GM21423 (cell line): ENCODE measurements around the gene ARL14EP.

Experiments
- ATAC-seq: cut with Tn5 transposase; IDR thresholded peaks from one replicate; pipeline ENCODE4 v1.9.1; 2021; ENCODE audit warnings: mild to moderate bottlenecking, moderate library complexity; ENCODE audit not compliant: unreplicated experiment

Gene ARL14EP

DNA sequence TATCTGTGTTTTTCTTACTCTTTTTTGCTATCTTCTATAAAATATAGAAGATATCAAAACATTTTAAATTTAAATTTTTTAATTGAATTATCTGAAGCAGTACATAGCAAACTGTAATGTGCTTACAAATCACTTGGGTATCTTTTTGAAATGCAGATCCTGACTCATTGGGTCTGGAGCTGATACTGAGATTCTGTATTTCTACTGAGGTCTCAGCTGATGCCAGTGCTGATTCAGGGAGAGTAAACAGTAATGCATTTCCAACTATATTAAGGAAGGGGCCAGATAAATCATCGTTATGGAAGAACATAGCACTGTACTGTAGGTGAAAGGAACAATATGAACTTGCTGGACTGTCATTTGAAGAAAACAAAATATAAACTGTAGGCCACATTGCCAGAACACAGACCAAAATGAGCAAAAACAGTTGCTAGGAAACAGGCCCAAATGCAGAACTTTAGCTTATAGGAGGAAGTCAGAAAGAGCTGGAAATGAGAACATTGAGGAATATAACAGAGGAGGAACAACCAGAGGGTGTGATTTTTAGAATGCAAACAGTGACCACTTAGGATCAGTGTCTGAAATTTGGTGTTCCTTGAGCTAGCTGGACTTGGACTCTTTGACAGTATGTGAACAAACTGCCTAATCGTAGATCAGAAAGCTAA lies 3.3 kb downstream of the ARL14EP start:
- ATAC-seq = no peak

DNA sequence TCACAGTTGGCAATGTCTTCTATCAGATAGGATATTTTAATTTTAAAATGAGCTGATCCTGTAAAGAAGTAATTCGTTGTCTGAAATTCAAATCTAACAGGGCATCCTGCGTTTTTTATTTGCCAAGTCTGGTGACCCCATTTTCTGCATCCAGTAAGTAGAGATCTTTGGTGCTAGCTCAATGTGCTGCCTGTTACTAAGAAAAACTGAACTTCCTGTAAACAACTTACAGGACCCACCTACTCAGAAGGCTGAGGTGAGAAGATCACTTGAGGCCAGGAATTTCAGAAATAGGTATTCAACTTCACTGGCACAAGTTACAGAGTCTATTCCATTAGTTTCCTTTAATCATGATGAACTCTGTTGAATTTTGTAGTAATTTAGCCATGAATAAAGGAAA lies 4.0 kb downstream of the ARL14EP start:
- no peak for ATAC-seq

DNA sequence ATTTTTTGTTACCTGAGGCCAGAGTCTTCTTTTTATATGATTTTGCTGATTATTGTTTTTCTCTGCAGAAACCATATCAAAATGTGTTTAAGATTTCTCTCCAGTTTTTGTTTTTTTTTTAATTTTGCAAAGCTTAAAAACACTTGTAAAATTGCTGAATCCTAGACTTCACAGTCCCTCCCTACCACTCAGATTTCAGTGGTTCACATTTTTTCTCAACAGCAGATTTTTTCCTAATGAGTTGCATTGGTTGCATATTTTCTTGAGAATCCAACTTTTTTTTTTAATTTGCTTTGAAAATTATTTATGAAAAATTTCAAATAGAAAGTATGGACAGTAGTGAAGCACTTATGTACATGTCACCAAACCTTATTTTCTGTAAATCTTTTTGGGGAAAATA lies 5.8 kb downstream of the ARL14EP start:
- ATAC-seq = no peak

DNA sequence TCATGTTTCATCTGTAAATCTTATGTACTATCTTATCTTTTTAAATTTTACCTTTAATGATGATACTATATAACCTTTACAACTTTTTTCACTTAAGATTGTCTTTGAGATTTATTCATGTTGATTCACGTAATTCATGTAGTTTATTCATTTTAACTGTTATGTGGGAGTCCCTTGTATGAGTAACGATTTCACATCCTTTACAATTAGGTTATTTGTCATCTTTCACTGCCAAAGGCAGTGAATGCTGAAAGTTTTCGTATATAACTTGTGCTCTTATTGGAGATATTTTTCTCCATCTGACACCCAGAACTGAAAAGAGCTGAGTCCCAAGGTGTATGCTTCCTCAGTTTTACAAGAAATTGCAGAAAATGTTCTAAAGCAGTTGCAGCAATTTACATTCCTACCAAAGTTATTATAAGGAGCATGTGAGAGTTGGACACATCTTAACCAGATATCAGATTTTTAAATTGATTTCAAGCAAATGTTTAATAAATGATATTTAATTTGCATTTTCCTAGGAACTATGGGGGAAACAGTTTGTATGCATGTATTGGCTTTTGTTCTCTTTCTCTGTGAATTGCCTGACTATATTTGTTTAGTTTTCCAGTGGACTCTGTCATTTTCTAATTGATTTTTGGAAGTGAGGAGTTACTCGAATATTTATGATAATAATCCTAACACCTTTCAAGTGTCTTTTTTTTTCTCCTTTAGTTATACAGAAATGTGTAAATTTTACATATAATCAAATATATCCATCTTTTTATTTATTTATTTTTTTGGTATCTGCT lies 6.4 kb downstream of the ARL14EP start:
- ATAC-seq = no peak

DNA sequence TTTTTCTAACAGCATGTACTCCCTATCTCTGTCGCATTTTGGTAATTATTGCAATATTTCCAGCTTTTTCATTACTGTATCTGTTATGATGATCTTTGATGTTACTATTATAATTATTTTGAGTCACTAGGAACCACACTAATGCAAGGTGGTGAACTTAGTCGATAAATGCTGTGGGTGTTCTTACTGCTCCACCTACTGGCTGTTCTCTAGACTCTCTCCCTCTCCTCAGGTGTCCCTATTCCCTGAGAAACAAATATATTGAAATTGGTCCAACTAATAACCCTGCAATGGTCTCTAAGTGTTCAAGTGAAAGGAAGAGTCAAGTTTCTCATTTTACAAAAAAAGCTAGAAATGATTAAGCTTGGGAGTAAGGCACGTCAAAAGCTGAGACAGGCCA lies 10.5 kb downstream of the ARL14EP start:
- no peak for ATAC-seq

DNA sequence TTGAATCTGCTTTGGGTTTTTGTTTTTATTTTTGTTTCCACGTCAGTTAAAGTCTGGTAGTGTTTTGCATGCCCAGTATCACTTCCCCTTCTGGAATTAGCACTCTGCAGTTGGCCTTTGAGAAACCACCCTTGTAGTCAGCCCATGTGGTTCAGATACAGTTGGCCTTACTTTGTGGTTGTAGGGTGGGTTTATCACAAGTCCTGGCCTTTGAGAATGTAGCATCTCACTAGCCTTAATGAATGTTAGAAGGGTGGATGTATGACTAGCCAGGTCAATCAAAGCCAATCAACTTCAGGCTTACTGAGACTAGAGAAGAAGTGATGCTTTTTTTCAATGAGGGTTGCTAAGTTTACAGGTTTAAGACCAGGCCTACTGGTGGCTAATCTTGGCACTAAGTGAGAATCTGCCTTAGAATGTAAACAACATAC lies 19.8 kb downstream of the ARL14EP start:
- ATAC-seq = peak; percentile 98

DNA sequence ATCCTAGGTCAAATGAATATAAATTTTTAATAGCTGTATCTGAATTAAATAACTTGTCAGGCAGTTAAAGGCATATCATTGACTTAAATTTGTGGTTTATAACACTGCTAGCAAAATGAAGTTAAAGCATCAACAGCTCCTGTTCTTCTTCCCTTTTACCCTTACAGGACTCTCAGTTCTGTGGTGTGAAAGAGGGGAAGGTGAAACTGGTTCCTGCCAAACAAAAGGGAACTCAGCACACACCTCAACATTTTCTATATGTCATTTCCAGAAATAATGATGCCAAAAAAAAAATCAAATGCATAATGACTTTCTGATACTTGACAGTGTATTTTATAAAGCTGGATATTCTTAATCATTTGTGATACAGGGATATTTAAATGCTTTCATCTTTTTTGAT lies 21.2 kb downstream of the ARL14EP start:
- ATAC-seq = peak; percentile 21

DNA sequence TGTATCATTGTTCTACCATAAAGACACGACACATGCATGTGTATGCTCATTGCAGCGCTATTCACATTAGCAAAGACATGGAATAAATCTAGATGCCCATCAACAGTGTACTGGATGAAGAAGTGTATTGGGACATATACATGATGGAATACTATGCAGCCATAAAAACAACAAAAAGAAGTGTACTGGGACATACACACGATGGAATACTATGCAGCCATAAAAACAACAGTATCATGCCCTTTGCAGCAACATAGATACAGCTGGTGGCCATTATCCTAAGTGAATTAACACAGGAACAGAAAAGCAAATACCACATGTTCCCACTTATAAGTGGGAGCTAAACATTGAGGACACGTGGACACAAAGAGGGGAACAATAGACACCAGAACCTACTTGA lies 22.7 kb downstream of the ARL14EP start:
- ATAC-seq = no peak

DNA sequence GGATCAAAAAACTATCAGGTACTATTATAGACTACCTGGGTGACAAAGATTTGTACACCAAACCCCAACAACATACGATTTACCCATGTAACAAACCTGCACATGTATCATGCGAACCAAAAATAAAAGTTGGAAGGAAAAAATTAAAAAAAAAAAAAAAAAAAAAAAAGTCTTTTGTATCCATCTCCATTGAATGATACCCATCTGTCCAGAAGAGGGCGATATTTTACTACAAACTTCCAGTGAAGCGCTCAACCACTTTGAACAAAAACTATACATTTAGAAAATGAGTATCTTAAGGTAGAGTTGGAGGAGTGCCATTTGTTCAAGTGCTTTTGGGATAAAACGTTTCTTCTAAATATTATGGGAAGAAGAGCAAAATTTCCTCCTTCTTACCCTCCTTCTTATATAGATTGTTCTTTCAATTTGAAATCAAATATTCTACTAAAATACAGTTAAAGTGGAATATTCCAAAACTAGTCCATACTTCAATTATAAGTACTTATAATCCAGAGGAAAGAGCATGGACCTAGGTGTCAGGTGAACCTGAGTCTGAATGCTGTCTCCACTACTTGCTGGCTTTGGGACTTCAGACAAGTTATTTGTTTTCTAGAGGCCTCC lies 23.3 kb downstream of the ARL14EP start:
- no peak for ATAC-seq

DNA sequence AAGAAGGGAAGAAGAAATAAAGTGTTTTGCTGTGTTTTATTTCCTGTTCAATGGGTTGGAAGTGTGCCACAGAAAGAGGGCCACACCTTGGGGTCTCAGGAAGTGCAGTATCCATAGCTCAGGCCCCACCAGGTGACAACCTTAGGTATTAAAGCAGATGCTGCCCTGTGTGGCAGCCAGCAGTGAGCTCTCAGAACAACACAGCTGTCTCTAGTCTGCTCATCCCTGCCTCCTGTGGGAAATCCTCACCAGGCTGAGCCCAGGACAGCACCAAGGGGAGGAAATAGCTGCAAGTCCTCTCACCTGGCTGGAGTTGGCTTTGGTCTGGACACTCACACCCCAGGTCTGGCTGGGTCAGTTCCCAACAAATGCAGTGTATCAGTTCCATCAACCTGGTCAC lies 25.1 kb downstream of the ARL14EP start:
- no peak for ATAC-seq

DNA sequence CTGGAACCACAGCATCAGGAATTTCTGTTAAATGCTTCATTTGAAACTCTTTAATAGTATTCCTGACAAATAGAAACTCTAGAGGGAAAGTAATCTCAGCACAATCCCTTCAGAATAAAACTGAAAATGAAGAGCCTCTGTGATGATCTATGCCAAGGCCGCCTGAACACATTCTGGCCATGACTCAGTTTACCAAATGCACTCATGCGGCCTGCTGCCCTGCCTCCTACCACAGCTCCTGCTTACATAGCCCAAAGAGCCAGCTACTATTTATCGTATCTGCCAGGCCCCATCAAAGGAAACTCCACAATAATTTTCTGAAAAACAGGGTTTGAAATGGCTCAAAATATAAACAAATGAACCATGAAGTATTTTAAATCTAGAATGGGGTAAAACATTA lies 27.0 kb downstream of the ARL14EP start:
- ATAC-seq = no peak

DNA sequence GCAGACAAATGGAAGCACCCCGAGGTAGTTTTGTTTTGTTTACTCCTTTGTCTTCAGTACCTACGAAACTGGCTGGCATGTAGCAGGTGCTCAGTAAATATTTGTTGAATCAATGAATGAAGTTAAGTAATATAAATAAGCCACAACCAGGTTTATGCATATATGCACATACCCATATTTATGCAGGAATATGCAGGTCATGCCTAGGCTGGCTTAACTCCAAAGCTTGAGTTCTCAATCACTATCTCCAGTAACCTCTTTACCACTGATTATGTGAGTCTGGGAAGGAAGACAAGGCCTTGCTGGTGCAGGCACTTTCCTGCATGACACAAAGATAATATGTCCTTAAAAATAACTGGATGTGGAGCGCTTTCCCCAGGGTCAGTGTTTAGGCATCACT lies 27.5 kb downstream of the ARL14EP start:
- ATAC-seq = no peak

DNA sequence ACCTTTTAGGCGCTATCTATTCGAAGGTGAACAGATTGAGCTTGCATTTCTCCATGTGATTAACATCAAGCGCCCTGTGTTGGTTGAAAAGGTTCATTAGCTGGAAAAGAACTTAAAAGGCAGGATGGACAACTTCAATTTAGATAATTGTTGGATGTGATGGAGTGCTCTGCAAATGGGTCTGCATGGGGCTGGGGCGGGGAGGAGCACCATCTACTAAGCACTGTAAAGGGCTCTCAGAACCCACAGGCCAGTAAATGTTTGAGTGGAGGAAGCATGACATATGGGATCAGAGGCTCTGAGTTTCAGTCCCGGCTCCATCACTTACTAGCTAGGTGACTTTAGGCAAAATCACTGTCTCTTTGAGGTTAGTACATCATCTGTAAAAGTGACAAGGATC lies 28.2 kb downstream of the ARL14EP start:
- ATAC-seq = no peak

DNA sequence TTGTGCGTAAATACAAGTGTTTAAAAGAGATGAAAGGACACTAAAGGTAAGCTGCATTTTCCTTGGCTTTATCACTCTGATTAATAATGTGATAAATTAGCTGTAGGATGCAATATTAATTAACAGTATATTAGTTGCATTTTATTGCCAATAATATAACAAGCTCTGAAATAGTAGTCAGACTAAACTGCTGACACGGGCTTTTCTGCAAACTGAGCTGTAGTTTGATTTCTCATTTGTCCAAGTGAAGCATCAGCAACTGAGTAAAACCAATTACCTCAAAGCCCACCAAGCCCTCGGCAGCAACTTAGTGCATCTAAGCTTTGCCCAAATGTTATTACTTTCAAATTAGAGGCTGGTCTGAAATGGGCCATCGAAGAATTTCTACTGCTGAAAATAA lies 33.5 kb downstream of the ARL14EP start:
- no peak for ATAC-seq

DNA sequence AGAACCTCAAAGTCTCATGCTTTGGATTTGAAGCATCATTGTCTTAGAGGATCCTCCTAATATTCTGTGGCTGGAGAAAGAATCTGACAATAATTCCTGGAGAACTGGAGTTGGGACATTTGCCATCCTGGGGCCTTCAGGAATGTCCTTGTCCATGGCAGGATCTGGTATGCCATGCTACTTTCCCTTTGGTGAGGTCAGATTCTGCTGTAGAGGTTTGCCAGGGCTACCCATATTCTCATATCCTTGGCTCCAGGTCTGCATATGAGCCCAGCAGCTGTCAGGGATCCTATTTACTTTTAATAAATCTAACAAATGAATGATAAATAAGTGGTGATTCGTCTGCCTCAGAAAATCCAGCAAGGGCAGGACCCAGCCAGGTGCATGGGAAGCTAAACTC lies 35.0 kb downstream of the ARL14EP start:
- ATAC-seq = no peak

DNA sequence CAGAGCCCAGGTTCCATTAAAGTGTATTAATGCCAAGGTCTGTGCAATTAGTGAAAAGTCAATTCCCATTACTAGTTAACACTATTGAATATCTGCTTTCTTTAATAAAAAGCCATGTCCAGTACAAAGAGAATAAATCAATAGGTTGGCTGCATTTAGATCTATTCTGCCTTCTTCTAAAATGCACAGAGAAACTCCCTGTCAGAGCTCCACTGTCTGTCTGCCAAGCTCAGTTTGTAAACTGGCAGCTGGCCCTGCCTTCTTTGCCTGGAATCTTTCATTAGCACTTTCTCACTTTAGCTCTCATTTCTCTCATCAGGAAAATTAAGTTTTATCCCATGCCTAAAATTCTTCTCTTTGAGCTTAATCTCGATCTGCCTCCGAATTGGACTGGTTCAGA lies 35.6 kb downstream of the ARL14EP start:
- ATAC-seq = no peak

DNA sequence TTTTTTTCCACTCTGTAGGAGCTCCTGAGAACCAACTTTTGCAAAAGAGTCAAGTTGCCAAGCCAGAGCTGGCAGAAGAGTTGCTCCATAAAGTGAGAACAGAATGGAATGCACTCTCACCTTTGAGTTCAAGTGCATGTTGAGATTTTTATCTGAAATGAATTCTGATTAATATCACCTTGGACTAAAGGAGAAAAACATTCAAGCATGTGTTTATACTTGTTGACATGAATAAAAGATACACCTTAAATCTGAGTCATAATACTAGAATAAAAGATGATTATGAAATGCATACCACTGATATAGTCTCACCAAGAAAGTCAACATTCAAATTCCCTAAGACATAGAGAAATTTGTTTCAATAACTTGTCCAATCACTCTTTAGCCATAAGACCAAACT lies 37.8 kb downstream of the ARL14EP start:
- no peak for ATAC-seq

DNA sequence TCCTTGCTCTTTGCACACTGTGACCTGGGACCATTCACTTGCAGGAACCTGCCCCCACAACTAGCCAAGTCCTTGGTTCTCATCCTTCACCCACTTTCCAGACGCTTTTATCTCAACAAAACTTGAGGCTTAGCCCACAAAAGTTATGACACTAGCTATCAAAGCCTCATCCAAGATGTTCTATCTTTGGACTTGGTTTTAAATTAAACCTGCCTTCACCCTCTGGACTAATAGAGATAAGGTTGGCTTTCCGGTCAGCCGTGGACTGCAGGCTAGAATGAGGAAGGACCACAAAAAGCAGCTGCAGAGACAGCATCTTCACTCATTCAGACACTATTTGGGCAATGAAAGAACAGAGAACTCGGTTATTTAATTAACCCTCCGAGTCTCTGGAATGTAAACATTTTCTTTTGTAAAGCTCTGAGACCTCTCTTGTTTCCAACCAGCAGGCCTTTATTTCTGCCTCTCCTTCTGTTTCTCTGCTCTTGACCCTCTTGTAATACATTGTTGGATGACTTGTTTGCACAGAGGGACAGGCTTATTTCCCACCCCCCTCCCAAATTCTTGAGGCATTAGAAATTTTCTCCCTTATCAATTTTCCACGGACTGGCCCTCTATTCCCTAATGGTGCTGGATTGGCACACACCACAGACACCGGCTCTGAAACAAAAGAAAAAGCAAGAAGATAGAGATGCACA lies 41.4 kb downstream of the ARL14EP start:
- no peak for ATAC-seq

DNA sequence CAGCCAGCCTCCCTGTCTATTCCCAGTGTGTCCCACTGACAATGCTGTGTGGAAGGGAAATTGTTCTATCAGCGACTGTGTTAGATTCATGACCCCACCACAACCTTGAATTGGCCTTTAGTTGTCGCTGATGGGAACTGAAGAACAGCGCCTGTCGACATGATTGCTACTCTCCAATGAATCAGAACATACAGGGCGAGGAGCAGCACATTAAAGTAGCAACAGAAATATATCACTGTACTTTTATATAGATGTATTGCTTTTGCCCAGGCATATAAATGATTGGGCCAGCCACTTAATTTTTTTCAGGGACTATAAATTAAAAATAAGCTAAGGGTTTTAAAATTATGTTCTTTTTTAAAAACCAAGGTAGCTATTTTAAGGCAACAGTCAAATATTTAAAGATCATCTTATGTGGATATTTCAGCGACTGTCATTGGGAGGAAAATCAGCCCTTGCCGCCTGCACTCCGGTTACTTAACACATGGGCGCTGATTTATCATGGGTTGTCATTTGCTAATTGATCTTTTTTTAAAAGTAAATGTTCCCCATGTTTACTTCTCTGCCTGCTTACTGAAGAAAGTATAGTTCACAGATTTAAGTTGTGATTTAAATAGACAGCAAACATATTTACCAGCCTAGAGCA lies 42.1 kb downstream of the ARL14EP start:
- no peak for ATAC-seq

DNA sequence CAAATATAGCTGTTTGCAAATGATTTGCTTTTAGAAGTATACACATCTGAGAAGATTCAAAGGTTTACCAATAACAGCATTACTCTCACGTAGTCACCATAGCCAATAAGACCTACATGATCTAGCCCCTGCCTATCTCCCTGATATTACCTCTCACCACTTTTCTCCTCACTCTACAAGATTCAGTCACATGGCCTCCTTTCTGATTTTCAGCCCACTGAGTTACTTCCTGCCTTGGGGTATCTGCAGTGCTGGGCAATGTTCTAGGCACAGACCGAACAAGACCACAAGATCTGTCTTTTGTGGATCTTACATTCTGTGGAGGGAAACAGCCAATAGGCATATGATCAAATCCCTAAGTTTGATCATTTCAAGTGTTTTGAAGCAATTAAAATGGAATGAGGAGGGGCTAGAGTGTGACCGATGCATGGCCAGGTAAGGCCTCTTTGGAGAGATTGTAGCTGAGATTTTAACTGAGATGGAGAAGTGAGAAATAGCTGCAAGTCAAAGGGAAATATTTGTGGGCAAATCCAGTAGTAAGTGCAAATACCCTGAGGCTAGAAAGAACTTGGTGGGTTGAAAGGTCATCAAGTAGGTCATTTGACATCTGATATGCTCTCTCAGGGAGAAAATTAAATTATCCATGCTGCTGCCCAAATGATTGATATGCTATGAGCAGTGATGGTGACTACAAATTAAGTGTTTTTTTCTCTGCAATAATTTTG lies 43.1 kb downstream of the ARL14EP start:
- ATAC-seq = no peak
